HepG2 (cell line): Measurements from ENCODE around the gene OBSL1. TPM values are rescaled to one million over a fixed set of nuclear protein-coding genes. Genes with fewer than 3 reads are reported as not detected.

Experiments used
- CAMTA2 ChIP-seq: sonication (generic); formaldehyde crosslinking; IDR thresholded peaks from 2 replicates; pipeline ENCODE4 v1.4.0; 2020; ENCODE audit warnings: mild to moderate bottlenecking, missing genetic modification reagents, borderline replicate concordance
- CCDC6 ChIP-seq: sonication (generic); formaldehyde crosslinking; IDR thresholded peaks from 2 replicates; pipeline ENCODE4 v1.8.1; 2022; ENCODE audit warnings: mild to moderate bottlenecking, missing genetic modification reagents, moderate library complexity
- GLI4 ChIP-seq: sonication (generic); formaldehyde crosslinking; IDR thresholded peaks from 2 replicates; pipeline ENCODE4 v1.5.1; 2020; ENCODE audit warnings: missing genetic modification reagents, mild to moderate bottlenecking, moderate library complexity, borderline replicate concordance
- KAT2B ChIP-seq: fragments of 150-350 bp; IDR thresholded peaks from 2 replicates; pipeline ENCODE4 v1.6.1; 2014; ENCODE audit warnings: low read depth, low read length, borderline replicate concordance
- MEF2D ChIP-seq: sonication (generic); formaldehyde crosslinking; IDR thresholded peaks from 2 replicates; pipeline ENCODE4 v1.5.1; 2020; ENCODE audit warnings: mild to moderate bottlenecking, missing genetic modification reagents
- MXI1 ChIP-seq: IDR thresholded peaks from 3 replicates; pipeline ENCODE4 v1.6.1; 2012; ENCODE audit warnings: low read depth, low read length, inconsistent platforms, borderline replicate concordance
- PBX2 ChIP-seq: IDR thresholded peaks from 2 replicates; pipeline ENCODE4 v1.6.1; 2016; ENCODE audit warnings: control low read depth
- PCBP1 ChIP-seq: fragments of 200-400 bp; formaldehyde crosslinking; IDR thresholded peaks from 2 replicates; pipeline ENCODE4 v1.6.1; 2017; ENCODE audit warnings: mild to moderate bottlenecking, low read depth, low read length, borderline replicate concordance
- RXRB ChIP-seq: IDR thresholded peaks from 2 replicates; pipeline ENCODE4 v1.6.1; 2016; ENCODE audit warnings: borderline replicate concordance, missing genetic modification reagents, missing compliant biosample characterization
- SNAI1 ChIP-seq: sonication (generic); formaldehyde crosslinking; IDR thresholded peaks from 2 replicates; pipeline ENCODE4 v1.5.0; 2020; ENCODE audit warnings: mild to moderate bottlenecking, missing genetic modification reagents, borderline replicate concordance
- SUZ12 ChIP-seq: fragments of 150-350 bp; IDR thresholded peaks from 2 replicates; pipeline ENCODE4 v1.6.1; 2014; ENCODE audit warnings: low read depth, low read length
- TGIF2 ChIP-seq: IDR thresholded peaks from 2 replicates; pipeline ENCODE4 v1.6.1; 2016; ENCODE audit warnings: control low read depth, missing compliant biosample characterization
- TSC22D2 ChIP-seq: sonication (generic); formaldehyde crosslinking; IDR thresholded peaks from 2 replicates; pipeline ENCODE4 v1.5.1; 2020; ENCODE audit warnings: missing genetic modification reagents, mild to moderate bottlenecking, borderline replicate concordance
- ZBTB20 ChIP-seq: sonication (generic); formaldehyde crosslinking; IDR thresholded peaks from 2 replicates; pipeline ENCODE4 v1.8.1; 2023; ENCODE audit warnings: missing genetic modification reagents, low read depth, mild to moderate bottlenecking, borderline replicate concordance
- ZBTB37 ChIP-seq: sonication (generic); formaldehyde crosslinking; IDR thresholded peaks from 2 replicates; pipeline ENCODE4 v1.4.0; 2020; ENCODE audit warnings: mild to moderate bottlenecking, missing genetic modification reagents
- ZFP36L2 ChIP-seq: sonication (generic); formaldehyde crosslinking; IDR thresholded peaks from 2 replicates; pipeline ENCODE4 v1.4.0; 2020; ENCODE audit warnings: missing genetic modification reagents
- ZNF280D ChIP-seq: sonication (generic); formaldehyde crosslinking; IDR thresholded peaks from 2 replicates; pipeline ENCODE4 v1.5.1; 2020; ENCODE audit warnings: mild to moderate bottlenecking, missing genetic modification reagents
- ZNF382 ChIP-seq: sonication (generic); formaldehyde crosslinking; IDR thresholded peaks from 2 replicates; pipeline ENCODE4 v1.5.0; 2020; ENCODE audit warnings: missing genetic modification reagents, mild to moderate bottlenecking, borderline replicate concordance
- ZNF468 ChIP-seq: sonication (generic); formaldehyde crosslinking; IDR thresholded peaks from 2 replicates; pipeline ENCODE4 v1.8.0; 2022; ENCODE audit warnings: mild to moderate bottlenecking, moderate library complexity, missing genetic modification reagents
- ZNF652 ChIP-seq: IDR thresholded peaks from 2 replicates; pipeline ENCODE4 v1.6.1; 2016; ENCODE audit warnings: low read depth, borderline replicate concordance
- ZNF713 ChIP-seq: sonication (generic); formaldehyde crosslinking; IDR thresholded peaks from 2 replicates; pipeline ENCODE4 v1.4.0; 2020; ENCODE audit warnings: mild to moderate bottlenecking, missing genetic modification reagents
- ZNF772 ChIP-seq: sonication (generic); formaldehyde crosslinking; IDR thresholded peaks from 2 replicates; pipeline ENCODE4 v1.5.0; 2020; ENCODE audit warnings: mild to moderate bottlenecking, missing genetic modification reagents
- polyA plus RNA-seq, 8 experiments: library from polyadenylated mRNA; depleted of rRNA in 3 of 8; stranded (reverse) in 7 of 8; unstranded in 1 of 8; fragments of >200 nt; fragmentation: Illumina TruSeq in 4 of 8; extraction: Trizol in 4 of 8; gene quantifications; 2 replicates each; pipeline versions ENCODE4 v1.2.1 to v1.2.3, GENCODE V29; 2011 to 2016; ENCODE audit warnings: low read depth in 4 of 8, missing spikeins in 1 of 8, mixed read lengths in 1 of 8; ENCODE audit not compliant: insufficient read depth in 1 of 8
- total RNA-seq, 5 experiments: library from RNA; depleted of rRNA; stranded (reverse); fragments of >200 nt; fragmentation: Illumina TruSeq; extraction: Trizol; gene quantifications; 2 replicates each; pipeline ENCODE4 v1.2.3, GENCODE V29; 2016; ENCODE audit warnings: low read depth in 1 of 5

The OBSL1 gene
- total and polyA plus RNA-seq, 2 of the 13 experiments (the other 11 are each of a cell fraction or from before 2014, with no cell fraction given), result 86.7 to 218 TPM

- TF ChIP-seq ZNF713 (peak; percentile 97), SUZ12 (no peak), ZFP36L2 (CRISPR knock-in tag) (no peak), MXI1 (peak; percentile 92; the same call in 2 of the 3 replicates), ZBTB20 (CRISPR knock-in tag) (no peak; the same call in 1 of the 2 replicates), ZNF468 (peak; percentile 93), RXRB (CRISPR knock-in tag) (0 out of 2 replicates have a peak, but pooled peaks have one; percentile 12), MEF2D (CRISPR knock-in tag) (no peak; the same call in 1 of the 2 replicates), CAMTA2 (CRISPR knock-in tag) (no peak), CCDC6 (peak; percentile 78; the same call in 1 of the 2 replicates), SNAI1 (peak; percentile 92; the same call in 1 of the 2 replicates), ZNF382 (CRISPR knock-in tag) (no peak), PBX2 (CRISPR knock-in tag) (no peak), ZBTB37 (CRISPR knock-in tag) (no peak), ZNF280D (peak; percentile 18; the same call in 1 of the 2 replicates), GLI4 (CRISPR knock-in tag) (0 out of 2 replicates have a peak, but pooled peaks have one; percentile 19), ZNF652 (CRISPR knock-in tag) (no peak), KAT2B (no peak), ZNF772 (CRISPR knock-in tag) (peak; percentile 92), PCBP1 (no peak), TGIF2 (peak; percentile 14; the same call in 1 of the 2 replicates), TSC22D2 (CRISPR knock-in tag) (0 out of 2 replicates have a peak, but pooled peaks have one; percentile 42)
Measured at GRCh38 chr2:219552382-219553167, 18.8 kb downstream of the OBSL1 start (continued).
